ENCODE results near the gene L3MBTL3. TPM values are rescaled to one million over a fixed set of nuclear protein-coding genes. Genes with fewer than 3 reads are reported as not detected.

Gene L3MBTL3
- total RNA-seq, 4 donors from 2014 or later, result 8.1 to 18.1 (median 14.2) TPM

- intact Hi-C loops (cut with DNase I), result no loop called here
- H3K9me3 ChIP-seq, result no peaks in the 10 kb centered on the region
- TF ChIP-seq CTCF (IDR thresholded peaks at IDR 0.05) (no peak), POLR2A (IDR thresholded peaks at IDR 0.05) (no peak)
- no peak overlapping the region for H3K27ac ChIP-seq
- H3K4me1 ChIP-seq, result no peaks in the 10 kb centered on the region
- H3K27me3 ChIP-seq, result no peaks in the 10 kb centered on the region
- no peaks in the 10 kb centered on the region for H3K36me3 ChIP-seq
- DNase-seq, result peak in 1 of 2 donors; percentile 4
- H3K4me3 ChIP-seq (replicated peaks in 1 of 3), result no peak overlapping the region
- 87 to 88% methylated on average over 9 of the region's 9 CpGs for WGBS, 2 donors
Measured at GRCh38 chr6:130183271-130184222, 165.2 kb downstream of the L3MBTL3 start.

- no peaks in the 10 kb centered on the region for H3K4me1 ChIP-seq
- TF ChIP-seq POLR2A (IDR thresholded peaks at IDR 0.05) (no peak), CTCF (IDR thresholded peaks at IDR 0.05) (no peak)
- H3K36me3 ChIP-seq, result no peaks in the 10 kb centered on the region
- no peaks in the 10 kb centered on the region for H3K9me3 ChIP-seq
- no peak for DNase-seq
- no peak overlapping the region for H3K4me3 ChIP-seq (replicated peaks in 1 of 3)
- 84 to 86% methylated on average over 3 of the region's 3 CpGs for WGBS, 2 donors
- H3K27me3 ChIP-seq, result no peaks in the 10 kb centered on the region
- H3K27ac ChIP-seq, result no peak overlapping the region
- intact Hi-C loops (cut with DNase I), result no loop called here
Measured at GRCh38 chr6:130185658-130186057, 167.3 kb downstream of the L3MBTL3 start.

GRCh38 chr6:130187335-130188206, 169.2 kb downstream of the L3MBTL3 start:
- WGBS, 2 donors, result 80 to 87% methylated on average over 3 of the region's 3 CpGs
- no peaks in the 10 kb centered on the region for H3K9me3 ChIP-seq
- intact Hi-C loops (cut with DNase I), result no loop called here
- no peaks in the 10 kb centered on the region for H3K4me1 ChIP-seq
- TF ChIP-seq CTCF (IDR thresholded peaks at IDR 0.05) (no peak), POLR2A (IDR thresholded peaks at IDR 0.05) (no peak)
- no peaks in the 10 kb centered on the region for H3K27me3 ChIP-seq
- H3K27ac ChIP-seq, result no peak overlapping the region
- no peak overlapping the region for H3K4me3 ChIP-seq (replicated peaks in 1 of 3)
- H3K36me3 ChIP-seq, result no peaks in the 10 kb centered on the region
- DNase-seq, result no peak

GRCh38 chr6:130188207-130188899, 170.0 kb downstream of the L3MBTL3 start:
- H3K36me3 ChIP-seq, result no peaks in the 10 kb centered on the region
- no peaks in the 10 kb centered on the region for H3K27me3 ChIP-seq
- H3K4me1 ChIP-seq, result no peaks in the 10 kb centered on the region
- H3K9me3 ChIP-seq, result no peaks in the 10 kb centered on the region
- intact Hi-C loops (cut with DNase I), result no loop called here
- H3K27ac ChIP-seq, result no peak overlapping the region
- DNase-seq, result no peak
- TF ChIP-seq CTCF (IDR thresholded peaks at IDR 0.05), result no peak
- no peak for TF ChIP-seq POLR2A (IDR thresholded peaks at IDR 0.05)
- H3K4me3 ChIP-seq (replicated peaks in 1 of 3), result no peak overlapping the region
- 80 to 83% methylated on average over 6 of the region's 6 CpGs for WGBS, 2 donors

Data from thyroid gland (tissue), 4 donors.